ENCODE data around the gene APOB. TPM values are rescaled to one million over a fixed set of nuclear protein-coding genes. Genes with fewer than 3 reads are reported as not detected.

APOB gene
- total and polyA plus RNA-seq, 2 of the 13 experiments (the other 11 are each of a cell fraction or from before 2014, with no cell fraction given), result 1,569 to 2,515 TPM

DNA sequence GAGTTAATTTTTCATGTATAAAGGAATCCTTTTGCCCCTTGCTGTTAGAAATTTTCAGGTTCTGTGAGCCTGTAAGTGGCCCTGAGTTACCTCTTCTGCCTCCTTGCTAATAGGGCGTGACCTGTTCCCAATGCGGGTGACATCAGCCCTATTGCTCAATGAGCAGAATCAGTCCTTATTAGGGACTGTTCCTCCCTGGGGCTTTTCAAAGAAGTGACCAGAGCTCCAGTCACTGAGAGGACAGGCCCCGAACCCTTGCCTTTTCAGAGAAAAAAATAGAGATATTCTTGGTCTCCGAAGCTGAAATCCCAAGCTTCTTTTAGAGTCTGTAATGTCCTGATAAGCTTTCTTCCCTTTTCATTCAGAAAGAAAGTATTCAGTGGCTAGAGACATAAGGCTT lies 8.2 kb upstream of the APOB start (continued):
- TF ChIP-seq SP140L (CRISPR knock-in tag; IDR thresholded peaks at IDR 0.05; ENCODE audit: borderline replicate concordance) (no peak), ZNF143 (CRISPR knock-in tag; IDR thresholded peaks at IDR 0.05) (no peak), ZNF614 (CRISPR knock-in tag; IDR thresholded peaks at IDR 0.05; ENCODE audit: borderline replicate concordance) (peak; percentile 59; the same call in 1 of the 2 replicates), SALL1 (CRISPR knock-in tag; IDR thresholded peaks at IDR 0.05) (0 out of 2 replicates have a peak, but pooled peaks have one; percentile 14), ARHGAP35 (CRISPR knock-in tag; IDR thresholded peaks at IDR 0.05; ENCODE audit: borderline replicate concordance) (no peak), ZNF552 (CRISPR knock-in tag; IDR thresholded peaks at IDR 0.05; ENCODE audit: borderline replicate concordance) (no peak), RXRA (CRISPR knock-in tag; IDR thresholded peaks at IDR 0.05) (peak; percentile 66; the same call in 1 of the 2 replicates), KAT2B (IDR thresholded peaks at IDR 0.05; ENCODE audit: borderline replicate concordance, low read depth, low read length) (no peak), TSC22D2 (CRISPR knock-in tag; IDR thresholded peaks at IDR 0.05; ENCODE audit: borderline replicate concordance) (no peak), NFATC3 (CRISPR knock-in tag; IDR thresholded peaks at IDR 0.05) (no peak), TAF15 (IDR thresholded peaks at IDR 0.05; ENCODE audit: low read depth, low read length, poor library complexity, severe bottlenecking) (no peak), CREB1 (IDR thresholded peaks at IDR 0.05) (no peak), CREB1 (CRISPR knock-in tag; IDR thresholded peaks at IDR 0.05) (peak; percentile 48; the same call in 1 of the 2 replicates), ARNT2 (CRISPR knock-in tag; IDR thresholded peaks at IDR 0.05; ENCODE audit: low read depth) (no peak), MXI1 (IDR thresholded peaks at IDR 0.05; ENCODE audit: borderline replicate concordance, low read depth, low read length) (no peak; the same call in 2 of the 3 replicates), ZFP82 (CRISPR knock-in tag; IDR thresholded peaks at IDR 0.05; ENCODE audit: borderline replicate concordance) (no peak), NR2F2 (IDR thresholded peaks at IDR 0.05; ENCODE audit: borderline replicate concordance, low read depth) (0 out of 2 replicates have a peak, but pooled peaks have one; percentile 29), IKZF4 (CRISPR knock-in tag; IDR thresholded peaks at IDR 0.05; ENCODE audit: borderline replicate concordance, low read depth, not compliant biosample characterization) (no peak), IRF2 (CRISPR knock-in tag; IDR thresholded peaks at IDR 0.05) (peak; percentile 46; the same call in 1 of the 2 replicates), IKZF1 (IDR thresholded peaks at IDR 0.05) (no peak), ZBTB7A (CRISPR knock-in tag; IDR thresholded peaks at IDR 0.05) (no peak), ELF3 (CRISPR knock-in tag; IDR thresholded peaks at IDR 0.05) (peak; percentile 45; the same call in 1 of the 2 replicates)
- TF ChIP-seq, protein P1, sequence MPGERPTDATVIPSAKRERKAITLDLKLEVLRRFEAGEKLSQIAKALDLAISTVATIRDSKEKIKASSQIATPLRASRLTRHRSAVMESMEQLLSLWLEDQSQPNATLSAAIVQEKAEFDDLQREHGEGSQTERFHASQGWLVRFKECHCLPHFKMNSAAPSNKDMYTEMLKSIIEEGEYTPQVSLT (CRISPR knock-in tag; IDR thresholded peaks at IDR 0.05; ENCODE audit: borderline replicate concordance, low read depth), result no peak
- TF ChIP-seq, protein P2, sequence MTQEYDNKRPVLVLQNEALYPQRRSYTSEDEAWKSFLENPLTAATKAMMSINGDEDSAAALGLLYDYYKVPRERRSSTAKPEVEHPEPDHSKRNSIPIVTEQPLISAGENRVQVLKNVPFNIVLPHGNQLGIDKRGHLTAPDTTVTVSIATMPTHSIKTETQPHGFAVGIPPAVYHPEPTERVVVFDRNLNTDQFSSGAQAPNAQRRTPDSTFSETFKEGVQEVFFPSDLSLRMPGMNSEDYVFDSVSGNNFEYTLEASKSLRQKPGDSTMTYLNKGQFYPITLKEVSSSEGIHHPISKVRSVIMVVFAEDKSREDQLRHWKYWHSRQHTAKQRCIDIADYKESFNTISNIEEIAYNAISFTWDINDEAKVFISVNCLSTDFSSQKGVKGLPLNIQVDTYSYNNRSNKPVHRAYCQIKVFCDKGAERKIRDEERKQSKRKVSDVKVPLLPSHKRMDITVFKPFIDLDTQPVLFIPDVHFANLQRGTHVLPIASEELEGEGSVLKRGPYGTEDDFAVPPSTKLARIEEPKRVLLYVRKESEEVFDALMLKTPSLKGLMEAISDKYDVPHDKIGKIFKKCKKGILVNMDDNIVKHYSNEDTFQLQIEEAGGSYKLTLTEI (CRISPR knock-in tag; conservative IDR thresholded peaks at IDR 0.05), result no peak
- TF ChIP-seq, protein P3, sequence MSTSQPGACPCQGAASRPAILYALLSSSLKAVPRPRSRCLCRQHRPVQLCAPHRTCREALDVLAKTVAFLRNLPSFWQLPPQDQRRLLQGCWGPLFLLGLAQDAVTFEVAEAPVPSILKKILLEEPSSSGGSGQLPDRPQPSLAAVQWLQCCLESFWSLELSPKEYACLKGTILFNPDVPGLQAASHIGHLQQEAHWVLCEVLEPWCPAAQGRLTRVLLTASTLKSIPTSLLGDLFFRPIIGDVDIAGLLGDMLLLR (CRISPR knock-in tag; IDR thresholded peaks at IDR 0.05), result no peak
- TF ChIP-seq, protein P4, sequence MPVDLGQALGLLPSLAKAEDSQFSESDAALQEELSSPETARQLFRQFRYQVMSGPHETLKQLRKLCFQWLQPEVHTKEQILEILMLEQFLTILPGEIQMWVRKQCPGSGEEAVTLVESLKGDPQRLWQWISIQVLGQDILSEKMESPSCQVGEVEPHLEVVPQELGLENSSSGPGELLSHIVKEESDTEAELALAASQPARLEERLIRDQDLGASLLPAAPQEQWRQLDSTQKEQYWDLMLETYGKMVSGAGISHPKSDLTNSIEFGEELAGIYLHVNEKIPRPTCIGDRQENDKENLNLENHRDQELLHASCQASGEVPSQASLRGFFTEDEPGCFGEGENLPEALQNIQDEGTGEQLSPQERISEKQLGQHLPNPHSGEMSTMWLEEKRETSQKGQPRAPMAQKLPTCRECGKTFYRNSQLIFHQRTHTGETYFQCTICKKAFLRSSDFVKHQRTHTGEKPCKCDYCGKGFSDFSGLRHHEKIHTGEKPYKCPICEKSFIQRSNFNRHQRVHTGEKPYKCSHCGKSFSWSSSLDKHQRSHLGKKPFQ (CRISPR knock-in tag; IDR thresholded peaks at IDR 0.05; ENCODE audit: insufficient replicate concordance), result no peak
- TF ChIP-seq, protein P5, sequence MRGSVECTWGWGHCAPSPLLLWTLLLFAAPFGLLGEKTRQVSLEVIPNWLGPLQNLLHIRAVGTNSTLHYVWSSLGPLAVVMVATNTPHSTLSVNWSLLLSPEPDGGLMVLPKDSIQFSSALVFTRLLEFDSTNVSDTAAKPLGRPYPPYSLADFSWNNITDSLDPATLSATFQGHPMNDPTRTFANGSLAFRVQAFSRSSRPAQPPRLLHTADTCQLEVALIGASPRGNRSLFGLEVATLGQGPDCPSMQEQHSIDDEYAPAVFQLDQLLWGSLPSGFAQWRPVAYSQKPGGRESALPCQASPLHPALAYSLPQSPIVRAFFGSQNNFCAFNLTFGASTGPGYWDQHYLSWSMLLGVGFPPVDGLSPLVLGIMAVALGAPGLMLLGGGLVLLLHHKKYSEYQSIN (CRISPR knock-in tag; IDR thresholded peaks at IDR 0.05; ENCODE audit: borderline replicate concordance), result no peak

Data from HepG2 (cell line).